A549 (cell line): Measurements from ENCODE around the gene SSR2. TPM values are rescaled to one million over a fixed set of nuclear protein-coding genes. Genes with fewer than 3 reads are reported as not detected.

Experiments used
- ATAC-seq, 2 experiments: fragments of 200-7000 bp in 1 of 2; fragments of >200 bp in 1 of 2; cut with Nextera tagmentation in 1 of 2; cut with Tn5 transposase in 1 of 2; 3 replicates each; pipeline versions ENCODE4 v1.8.0 to v1.9.1; 2018 to 2020; ENCODE audit warnings: mild to moderate bottlenecking in 1 of 2, moderate library complexity in 1 of 2
- CTCF ChIA-PET: fragments of 300-600 bp; sonication (Branson Sonifier 250); formaldehyde crosslinking; extraction: SDS; loops from one replicate; lab custom pipeline; 2021; ENCODE audit warnings: antibody characterized with exemption, inconsistent platforms; lab: Yijun Ruan, JAX
- POLR2A ChIA-PET: fragments of 350-600 bp; formaldehyde crosslinking; extraction: SDS; loops from one replicate; lab custom pipeline; 2021; ENCODE audit warnings: antibody characterized with exemption, inconsistent platforms; lab: Yijun Ruan, JAX
- DNase-seq, 2 experiments: peaks; one replicate each; pipeline versions ENCODE4 v3.0.0 to v3.0.0-alpha.2; 2011 to 2016; ENCODE audit warnings: low read depth in 1 of 2, low spot score in 1 of 2
- FAIRE-seq: peaks from 2 replicates; lab custom pipeline; 2011; peaks lifted over from hg19 to GRCh38; lab: Jason Lieb, UNC
- H3K27ac ChIP-seq, 2 experiments: fragments of >200 bp; sonication (Bioruptor Twin); formaldehyde crosslinking; 3 replicates each; pipeline ENCODE4 v1.5.1; 2016 to 2017
- H3K4me1 ChIP-seq: fragments of >200 bp; sonication (Bioruptor Twin); formaldehyde crosslinking; 3 replicates; pipeline ENCODE4 v1.6.1; 2016
- H3K4me2 ChIP-seq: fragments of >200 bp; sonication (Bioruptor Twin); formaldehyde crosslinking; 3 replicates; pipeline ENCODE4 v1.6.1; 2016
- H3K4me3 ChIP-seq: fragments of >200 bp; sonication (Bioruptor Twin); formaldehyde crosslinking; 3 replicates; pipeline ENCODE4 v1.5.1; 2016
- H3K9me3 ChIP-seq: fragments of >200 bp; sonication (Bioruptor Twin); formaldehyde crosslinking; 3 replicates; pipeline ENCODE4 v1.6.1; 2016
- BHLHE40 ChIP-seq: IDR thresholded peaks from 2 replicates; pipeline ENCODE4 v1.6.1; 2012; ENCODE audit warnings: low read depth, low read length, inconsistent platforms
- CBX2 ChIP-seq: fragments of 200-600 bp; sonication (generic); IDR thresholded peaks from 2 replicates; pipeline ENCODE4 v1.6.1; 2016; ENCODE audit warnings: low read depth, mild to moderate bottlenecking, borderline replicate concordance
- CBX8 ChIP-seq: fragments of 200-600 bp; sonication (generic); IDR thresholded peaks from 2 replicates; pipeline ENCODE4 v1.6.1; 2016
- EHF ChIP-seq: fragments of 250-450 bp; sonication (Bioruptor Pico); IDR thresholded peaks from 2 replicates; pipeline ENCODE4 v1.5.0; 2020; ENCODE audit warnings: mild to moderate bottlenecking
- EP300 ChIP-seq, 2 experiments: fragments of >200 bp; sonication (Bioruptor Twin); formaldehyde crosslinking; IDR thresholded peaks; 2 replicates in 1 of 2; 3 replicates in 1 of 2; pipeline ENCODE4 v1.6.1; 2016 to 2017
- ESRRA ChIP-seq: fragments of 150-350 bp; IDR thresholded peaks from 2 replicates; pipeline ENCODE4 v1.6.1; 2014; ENCODE audit warnings: mild to moderate bottlenecking, low read length, borderline replicate concordance
- FOSL2 ChIP-seq, 2 experiments: fragments of 450-650 bp in 1 of 2; fragments of >200 bp in 1 of 2; sonication (Bioruptor Twin) in 1 of 2; formaldehyde crosslinking; IDR thresholded peaks; 2 replicates each; pipeline versions ENCODE4 v1.5.0 to v1.6.1; 2016 to 2020; ENCODE audit warnings: mild to moderate bottlenecking in 1 of 2, moderate library complexity in 1 of 2
- JUNB ChIP-seq: fragments of >200 bp; sonication (Bioruptor Twin); formaldehyde crosslinking; IDR thresholded peaks from 2 replicates; pipeline ENCODE4 v1.6.1; 2016
- KDM1A ChIP-seq: fragments of 200-600 bp; sonication (generic); IDR thresholded peaks from 2 replicates; pipeline ENCODE4 v1.6.1; 2016; ENCODE audit warnings: low read depth, mild to moderate bottlenecking
- MAX ChIP-seq: IDR thresholded peaks from 2 replicates; pipeline ENCODE4 v1.6.1; 2012
- MYC ChIP-seq: IDR thresholded peaks from 2 replicates; pipeline ENCODE4 v1.6.1; 2012; ENCODE audit warnings: mild to moderate bottlenecking, inconsistent platforms, low read length, improper control_type of control experiment, borderline replicate concordance
- PBX3 ChIP-seq: IDR thresholded peaks from 2 replicates; pipeline ENCODE4 v1.6.1; 2012
- RARB ChIP-seq: fragments of 250-450 bp; sonication (Bioruptor Pico); IDR thresholded peaks from 2 replicates; pipeline ENCODE4 v1.8.0; 2021; ENCODE audit warnings: mild to moderate bottlenecking, moderate library complexity
- REST ChIP-seq: fragments of 200-600 bp; sonication (generic); IDR thresholded peaks from 2 replicates; pipeline ENCODE4 v1.6.1; 2016; ENCODE audit warnings: antibody characterized with exemption, mild to moderate bottlenecking, moderate library complexity
- SREBF2 ChIP-seq: fragments of 450-650 bp; IDR thresholded peaks from 2 replicates; pipeline ENCODE4 v1.6.1; 2014; ENCODE audit warnings: mild to moderate bottlenecking, moderate library complexity
- TFCP2L1 ChIP-seq: fragments of 250-450 bp; sonication (Bioruptor Pico); IDR thresholded peaks from 2 replicates; pipeline ENCODE4 v1.5.0; 2021; ENCODE audit warnings: mild to moderate bottlenecking
- USF2 ChIP-seq: fragments of 450-650 bp; IDR thresholded peaks from 2 replicates; pipeline ENCODE4 v1.6.1; 2014; ENCODE audit warnings: antibody characterized with exemption
- WGBS: methylation state at CpG from one replicate; pipeline ENCODE4 v1.1.6; 2017; ENCODE audit errors: missing lambda C conversion rate; 5-methylcytosine and 5-hydroxymethylcytosine counted together
- polyA plus RNA-seq, 4 experiments: library from polyadenylated mRNA; depleted of rRNA in 3 of 4; stranded (reverse); fragments of >200 nt; fragmentation: RNase III in 1 of 4; extraction: RNeasy Plus Mini Kit Qiagen cat#74134 plus additional on column Dnase treatment in 1 of 4; gene quantifications; 2 replicates in 3 of 4; 3 replicates in 1 of 4; pipeline ENCODE4 v1.2.3, GENCODE V29; 2011 to 2017

Gene SSR2
- polyA plus RNA-seq, 2 of the 4 experiments (the other 2 are of a cell fraction): 261 to 382 TPM

DNA sequence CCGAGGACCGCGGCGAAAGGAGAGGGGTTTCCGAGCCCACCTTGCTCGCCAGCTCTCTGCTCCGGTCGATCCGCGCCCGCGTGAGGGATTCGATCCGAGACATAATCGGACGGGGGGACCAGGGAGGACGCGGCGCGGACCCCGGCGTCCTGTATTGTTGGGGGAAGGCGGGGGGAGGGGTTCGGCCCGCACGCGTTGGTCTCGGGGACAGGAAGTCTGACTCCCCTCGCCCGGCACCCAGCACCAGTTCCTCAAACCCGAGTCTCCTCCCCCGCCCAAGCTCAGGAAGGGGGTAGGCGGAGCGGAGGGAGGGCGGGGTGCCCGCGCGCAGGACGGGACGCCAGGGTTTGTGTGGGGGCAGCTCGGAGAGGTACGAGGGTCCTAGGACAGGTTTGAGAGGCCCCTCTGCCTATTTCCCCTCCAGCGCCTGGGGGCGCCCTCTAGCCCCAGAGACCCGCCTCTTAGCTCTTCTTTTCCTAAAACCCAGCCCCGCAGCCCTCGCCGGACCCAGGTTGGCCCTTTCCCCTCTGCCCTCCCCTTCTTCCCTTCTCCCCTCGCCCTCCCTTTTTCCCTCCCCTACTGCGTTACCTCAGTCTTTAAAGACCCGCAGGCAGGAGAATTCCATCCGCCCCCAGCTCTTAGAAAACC lies 42.3 kb downstream of the SSR2 start, which contains the start of gene ARHGEF2 (continued):
- TF ChIP-seq KDM1A (no peak), BHLHE40 (0 out of 2 replicates have a peak, but pooled peaks have one; percentile 7)
- TF ChIP-seq, all 56 proteins: peak for 8

GRCh38 chr1:155977690-155978324 lies 42.9 kb downstream of the SSR2 start:
- ATAC-seq (peak; percentile 24 to 63; a peak in 5 of 6 replicates), FAIRE-seq (no peak), DNase-seq (peak in 1 of 2 experiments; percentile 33)
- CTCF ChIA-PET: interaction anchor here (0.6 to 24.7 kb wide), 11 partner anchors 8 to 384 kb away, joined by 3 to 423 read pairs (median 7); partner anchors contain the start of gene RXFP4
- TF ChIP-seq RARB (CRISPR knock-in tag) (no peak), REST (no peak), ESRRA (no peak), CBX2 (no peak), CBX8 (no peak), EHF (CRISPR knock-in tag) (no peak), MYC (no peak), TFCP2L1 (CRISPR knock-in tag) (no peak), JUNB (no peak), FOSL2 (IDR thresholded peaks at IDR 0.05) (no peak), FOSL2 (CRISPR knock-in tag; IDR thresholded peaks at IDR 0.05) (no peak), USF2 (no peak), SREBF2 (no peak), MAX (no peak), PBX3 (no peak), EP300 (IDR thresholded peaks at IDR 0.05) (no peak)
- H3K4me1 ChIP-seq: peaks cover 73% of the 10 kb centered on the region
- H3K9me3 ChIP-seq: no peaks in the 10 kb centered on the region
- under 1% methylated on average over 18 of the region's 52 CpGs for whole genome bisulfite sequencing
- peak overlapping the region; percentile 98 to 99 for H3K27ac ChIP-seq
- peak overlapping the region; percentile 90 for H3K4me3 ChIP-seq
- POLR2A ChIA-PET: interaction anchor here (0.6 to 1.3 kb wide), 9 partner anchors 15 to 75 kb away, joined by 3 to 9 read pairs (median 4); partner anchors contain the start of gene KHDC4
- H3K4me2 ChIP-seq: peak overlapping the region; percentile 93
